Kidney (tissue), 14 donors: ENCODE results near the gene KREMEN1. TPM values are rescaled to one million over a fixed set of nuclear protein-coding genes. Genes with fewer than 3 reads are reported as not detected.
A peak's percentile ranks its signal among the peaks of the same experiment; 100 is the strongest.
"Not testable (repeated sequence)": the region's sequence is repeated elsewhere in the genome, so short reads cannot be mapped to it uniquely, and the experiment has no call there.

Experiments
- DNase-seq, 5 donors: peaks; one replicate each; pipeline ENCODE4 v3.0.0-alpha.2; 2013 to 2020
- FAIRE-seq: peaks from 2 replicates; lab custom pipeline; 2012; peaks lifted over from hg19 to GRCh38; lab: Jason Lieb, UNC
- H3K27ac ChIP-seq, 2 donors: one replicate each; pipeline ENCODE4 v1.7.0; 2013; ENCODE audit warnings: low read depth in 2 of 2, low read length in 2 of 2, inconsistent platforms in 1 of 2
- H3K27me3 ChIP-seq: one replicate; pipeline ENCODE4 v1.7.1; 2013; ENCODE audit warnings: low read length, inconsistent platforms; ENCODE audit not compliant: control insufficient read depth, insufficient read depth
- H3K36me3 ChIP-seq, 3 donors: one replicate each; pipeline versions ENCODE4 v1.7.0 to v1.7.1; 2013; ENCODE audit warnings: low read length in 3 of 3, control low read depth in 1 of 3, inconsistent platforms in 1 of 3; ENCODE audit not compliant: insufficient read depth in 3 of 3, control insufficient read depth in 2 of 3
- H3K4me1 ChIP-seq, 3 donors: one replicate each; pipeline versions ENCODE4 v1.7.0 to v1.7.1; 2013; ENCODE audit warnings: low read length in 3 of 3, inconsistent platforms in 1 of 3, low read depth in 1 of 3; ENCODE audit not compliant: control insufficient read depth in 2 of 3, insufficient read depth in 2 of 3
- H3K4me3 ChIP-seq, 3 donors: one replicate each; pipeline versions ENCODE4 v1.7.0 to v1.8.1; 2013; ENCODE audit warnings: low read length in 3 of 3, control low read depth in 1 of 3, inconsistent platforms in 1 of 3
- H3K9ac ChIP-seq, 3 donors: one replicate each; pipeline versions ENCODE4 v1.7.0 to v1.7.1; 2013; ENCODE audit warnings: low read length in 3 of 3, control low read depth in 1 of 3, inconsistent platforms in 1 of 3
- H3K9me3 ChIP-seq, 3 donors: one replicate each; pipeline versions ENCODE4 v1.7.0 to v1.7.1; 2013; ENCODE audit warnings: low read length in 3 of 3, control low read depth in 1 of 3, inconsistent platforms in 1 of 3; ENCODE audit not compliant: control insufficient read depth in 2 of 3, insufficient read depth in 1 of 3
- intact Hi-C: fragments of 100-400 bp; cut with DNase I; formaldehyde crosslinking; loops from one replicate; pipeline ENCODE4 v1.11.1; 2022
- polyA plus RNA-seq: library from polyadenylated mRNA; stranded (reverse); fragments of 350-450 nt; fragmentation: Illumina TruSeq; extraction: RNeasy Lipid Tissue Mini Kit (QIAGEN cat#74804); gene quantifications from one replicate; pipeline ENCODE4 v1.2.3, GENCODE V29; 2014; ENCODE audit warnings: low read depth, low replicate concordance; ENCODE audit not compliant: insufficient read depth
- total RNA-seq: library from RNA; stranded (reverse); fragmentation: NEBNext Ultra II Directional; extraction: Animal tissue kit (Norgen Biotek cat#: 25700); gene quantifications from one replicate; pipeline ENCODE4 v1.2.1, GENCODE V29; 2021
- TF ChIP-seq, protein P1 (sequence below): IDR thresholded peaks from 3 replicates; pipeline ENCODE4 v1.5.1; 2012; ENCODE audit warnings: mild to moderate bottlenecking, moderate library complexity, borderline replicate concordance; ENCODE audit not compliant: insufficient read depth; ENCODE audit errors: extremely low read depth
- donor health status: control.
- donor health status: control.
- donor health status: control.
- donor health status: control.
- donor health status: control.
- donor health status: DM: yes; HTN: yes; CAD: no.
- donor health status: Normal renal cell carcinoma (clear cell type).

Gene KREMEN1
- total and polyA plus RNA-seq, 2 donors from 2014 or later = 9.3 to 16.2 TPM

GRCh38 chr22:29116397-29117123 is 43.7 kb downstream of the KREMEN1 start:
- peak overlapping the region in 1 of 2 donors; percentile 44 for H3K27ac ChIP-seq
- DNase-seq = no peak
- intact Hi-C loops = no loop called here
- TF ChIP-seq, protein P1, sequence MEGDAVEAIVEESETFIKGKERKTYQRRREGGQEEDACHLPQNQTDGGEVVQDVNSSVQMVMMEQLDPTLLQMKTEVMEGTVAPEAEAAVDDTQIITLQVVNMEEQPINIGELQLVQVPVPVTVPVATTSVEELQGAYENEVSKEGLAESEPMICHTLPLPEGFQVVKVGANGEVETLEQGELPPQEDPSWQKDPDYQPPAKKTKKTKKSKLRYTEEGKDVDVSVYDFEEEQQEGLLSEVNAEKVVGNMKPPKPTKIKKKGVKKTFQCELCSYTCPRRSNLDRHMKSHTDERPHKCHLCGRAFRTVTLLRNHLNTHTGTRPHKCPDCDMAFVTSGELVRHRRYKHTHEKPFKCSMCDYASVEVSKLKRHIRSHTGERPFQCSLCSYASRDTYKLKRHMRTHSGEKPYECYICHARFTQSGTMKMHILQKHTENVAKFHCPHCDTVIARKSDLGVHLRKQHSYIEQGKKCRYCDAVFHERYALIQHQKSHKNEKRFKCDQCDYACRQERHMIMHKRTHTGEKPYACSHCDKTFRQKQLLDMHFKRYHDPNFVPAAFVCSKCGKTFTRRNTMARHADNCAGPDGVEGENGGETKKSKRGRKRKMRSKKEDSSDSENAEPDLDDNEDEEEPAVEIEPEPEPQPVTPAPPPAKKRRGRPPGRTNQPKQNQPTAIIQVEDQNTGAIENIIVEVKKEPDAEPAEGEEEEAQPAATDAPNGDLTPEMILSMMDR = no peak
- H3K9me3 ChIP-seq = no peaks in the 10 kb centered on the region
- no peak for FAIRE-seq
- H3K36me3 ChIP-seq = no peaks in the 10 kb centered on the region
- H3K27me3 ChIP-seq = no peaks in the 10 kb centered on the region
- H3K4me1 ChIP-seq = peaks cover 0 to 5% (median 4%) of the 10 kb centered on the region in 3 donors
- no peak overlapping the region for H3K4me3 ChIP-seq
- no peak overlapping the region for H3K9ac ChIP-seq

DNA sequence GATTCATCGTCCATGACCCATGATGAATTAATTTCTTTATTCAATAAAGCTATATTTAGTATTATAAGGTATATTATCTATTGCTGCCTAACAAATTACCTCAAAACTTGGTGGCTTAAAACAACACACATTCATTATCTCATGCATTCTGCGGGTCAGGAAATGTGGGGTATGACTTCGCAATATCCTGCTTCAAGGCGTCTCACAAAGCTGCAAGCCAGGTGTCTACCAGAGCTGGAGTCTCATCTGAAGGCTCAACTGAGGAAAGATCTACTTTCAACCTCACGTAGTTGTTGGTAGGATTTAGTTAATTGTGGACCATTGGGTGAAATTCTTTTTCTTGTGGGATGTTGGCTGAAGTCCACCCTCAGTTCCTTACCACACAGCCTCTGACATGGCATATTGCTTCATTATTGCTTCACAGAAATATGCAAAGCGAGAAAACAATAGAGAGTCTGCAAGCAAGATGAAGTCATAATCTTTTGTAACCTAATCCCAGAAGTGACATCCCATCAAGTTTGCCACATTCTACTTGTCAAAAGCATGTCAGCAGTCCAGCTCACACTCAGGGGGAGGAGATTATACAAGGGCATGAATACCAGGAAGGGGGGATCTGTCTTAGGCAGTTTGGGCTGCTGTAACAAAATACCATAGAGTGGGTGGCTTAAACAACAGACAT is 45.1 kb downstream of the KREMEN1 start:
- Histone ChIP-seq H3K27ac (no peak overlapping the region), H3K4me3 (no peak overlapping the region), H3K9me3 (no peaks in the 10 kb centered on the region), H3K36me3 (peaks cover 0 to 2% (median 0%) of the 10 kb centered on the region in 3 donors), H3K9ac (no peak overlapping the region), H3K27me3 (no peaks in the 10 kb centered on the region), H3K4me1 (peaks cover 0 to 5% (median 4%) of the 10 kb centered on the region in 3 donors)
- TF ChIP-seq, protein P1 = no peak
- no peak for FAIRE-seq
- intact Hi-C loops = no loop called here
- no peak for DNase-seq

DNA sequence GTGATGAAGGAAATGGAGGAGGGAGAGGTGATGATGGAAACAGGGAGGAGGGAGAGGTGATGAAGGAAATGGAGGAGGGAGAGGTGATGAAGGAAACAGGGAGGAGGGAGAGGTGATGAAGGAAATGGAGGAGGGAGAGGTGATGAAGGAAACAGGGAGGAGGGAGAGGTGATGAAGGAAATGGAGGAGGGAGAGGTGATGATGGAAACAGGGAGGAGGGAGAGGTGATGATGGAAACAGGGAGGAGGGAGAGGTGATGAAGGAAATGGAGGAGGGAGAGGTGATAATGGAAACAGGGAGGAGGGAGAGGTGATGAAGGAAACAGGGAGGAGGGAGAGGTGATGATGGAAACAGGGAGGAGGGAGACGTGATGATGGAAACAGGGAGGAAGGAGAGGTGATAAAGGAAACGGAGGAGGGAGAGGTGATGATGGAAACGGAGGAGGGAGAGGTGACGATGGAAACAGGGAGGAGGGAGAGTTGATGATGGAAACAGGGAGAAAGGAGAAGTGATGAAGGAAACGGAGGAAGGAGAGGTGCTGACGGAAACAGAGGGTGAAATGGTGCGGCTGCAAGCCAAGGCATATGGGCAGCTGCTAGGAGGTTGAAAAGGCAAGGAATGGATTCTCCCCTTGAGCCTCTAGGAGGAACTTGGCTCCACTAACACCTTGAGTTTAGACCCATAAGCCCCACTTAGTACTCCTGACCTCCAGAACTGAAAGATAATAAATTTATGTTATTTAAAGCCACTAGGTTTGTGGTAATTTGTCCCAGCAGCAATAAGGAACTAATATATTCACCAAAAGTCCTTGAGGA is 47.5 kb downstream of the KREMEN1 start:
- H3K36me3 ChIP-seq, H3K4me3 ChIP-seq, H3K27ac ChIP-seq, FAIRE-seq, DNase-seq, H3K27me3 ChIP-seq, H3K9me3 ChIP-seq, intact Hi-C loops, H3K4me1 ChIP-seq, H3K9ac ChIP-seq: not testable (repeated sequence)
